NCI-H748 treated with DMSO at 0.1 percent for 48 hours (cell line): Measurements from ENCODE around the gene PTPRG.
"Not testable (repeated sequence)": the region's sequence is repeated elsewhere in the genome, so short reads cannot be mapped to it uniquely, and the experiment has no call there.

Experiments used
- DNase-seq: peaks from one replicate; lab custom pipeline; 2025; lab: John Stamatoyannopoulos, UW

The PTPRG gene

DNA sequence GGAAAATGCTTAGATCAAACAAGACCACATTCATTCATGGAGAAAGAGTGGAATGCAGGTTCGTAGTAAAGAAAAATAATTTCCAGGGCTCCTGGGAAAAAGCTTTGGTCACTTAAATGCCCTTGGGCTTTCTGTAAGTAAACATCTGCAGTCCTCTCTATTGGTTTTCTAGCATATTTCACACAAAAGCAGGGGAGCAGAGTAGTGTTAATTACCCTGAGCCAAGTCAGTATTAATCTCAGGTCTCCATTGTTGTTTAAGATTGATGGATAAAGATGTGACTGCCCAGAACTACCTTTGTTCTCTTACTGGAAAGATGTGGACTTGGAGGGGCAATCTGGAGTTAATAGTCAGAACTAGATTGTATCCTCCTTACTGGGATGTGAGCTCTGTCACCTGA is 242.6 kb downstream of the PTPRG start:
- no peak for DNase-seq

DNA sequence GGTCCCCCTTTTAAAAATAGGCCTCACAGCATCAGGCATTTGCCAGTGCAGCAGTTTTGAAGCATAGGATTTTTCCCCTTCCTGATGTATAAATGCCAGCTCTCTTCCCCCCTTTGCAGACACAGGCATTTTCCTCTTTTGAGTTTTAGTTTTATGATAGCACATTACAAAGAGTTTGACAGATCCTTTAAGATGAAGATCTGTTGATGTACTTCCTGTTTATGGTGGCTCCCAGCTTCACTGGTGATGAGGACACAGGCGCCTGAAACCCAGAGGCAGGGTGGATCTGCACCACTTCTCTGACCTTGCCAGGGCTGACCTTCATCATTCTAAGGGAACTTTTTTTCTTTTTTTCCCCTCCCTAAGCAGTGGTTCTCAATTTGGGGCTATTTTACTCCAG is 243.4 kb downstream of the PTPRG start:
- no peak for DNase-seq

DNA sequence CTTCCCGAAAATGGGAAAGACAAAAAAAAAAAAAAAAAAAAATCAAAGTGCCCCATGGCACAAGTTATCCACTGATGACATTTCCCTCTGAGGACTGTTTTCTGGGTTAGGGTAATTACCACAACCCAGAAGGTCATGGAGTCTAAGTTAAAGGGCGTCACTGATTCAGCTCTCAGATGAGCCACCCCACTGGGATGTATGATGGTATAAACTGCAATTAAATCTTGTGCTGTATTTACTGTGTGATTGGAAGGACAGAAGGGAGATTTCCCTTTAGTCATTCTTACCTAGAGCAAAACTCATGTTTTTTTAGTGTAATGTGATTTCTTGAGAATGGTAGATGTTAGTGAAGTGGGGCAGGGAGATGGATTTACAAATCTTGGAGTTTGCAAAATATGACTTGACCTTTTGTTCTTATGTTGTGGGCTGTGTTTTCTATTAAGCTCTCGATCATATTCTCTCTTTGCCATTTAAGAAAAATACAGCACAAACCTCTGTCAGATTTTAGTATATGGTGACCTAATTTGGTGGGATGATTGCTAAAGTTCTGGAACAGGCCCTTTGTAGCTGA is 244.2 kb downstream of the PTPRG start:
- no peak for DNase-seq

DNA sequence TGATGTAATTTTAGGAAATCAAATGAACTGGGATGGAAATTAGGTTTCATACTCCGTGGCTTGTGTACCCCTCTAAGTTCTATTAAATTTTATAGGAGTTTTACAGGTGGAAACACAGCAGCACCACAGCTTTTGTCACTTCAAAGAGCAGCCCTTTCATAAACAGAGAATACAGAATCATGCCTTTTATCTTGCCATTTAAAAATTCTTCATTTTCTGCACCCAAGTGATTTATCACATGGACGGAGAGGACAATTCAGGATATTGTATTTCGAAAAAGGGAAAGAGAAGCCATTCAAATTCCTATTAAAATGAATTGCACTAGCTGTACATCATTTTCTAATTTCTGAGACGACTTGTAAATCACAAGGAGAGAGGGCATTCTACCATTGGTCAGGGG is 245.4 kb downstream of the PTPRG start:
- no peak for DNase-seq

DNA sequence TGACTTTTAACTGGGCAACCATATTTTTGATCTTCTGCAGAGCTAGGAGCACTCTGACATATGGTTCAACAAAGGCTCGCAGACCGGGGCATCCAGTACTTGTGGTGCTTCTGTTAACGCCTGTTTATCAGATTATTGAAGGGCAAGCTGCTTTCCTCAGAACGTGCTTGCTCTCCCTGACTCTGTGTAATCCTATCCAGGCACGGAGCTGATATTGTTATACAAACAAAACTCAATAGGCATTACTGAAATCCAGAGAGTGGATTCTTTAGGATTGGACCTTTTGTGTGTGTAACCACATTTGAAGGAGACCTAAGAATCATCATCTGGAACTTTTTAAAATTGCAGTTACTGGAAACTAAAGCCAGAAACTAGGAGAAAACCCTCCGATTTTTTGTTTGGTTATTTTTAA is 246.5 kb downstream of the PTPRG start:
- DNase-seq = no peak

DNA sequence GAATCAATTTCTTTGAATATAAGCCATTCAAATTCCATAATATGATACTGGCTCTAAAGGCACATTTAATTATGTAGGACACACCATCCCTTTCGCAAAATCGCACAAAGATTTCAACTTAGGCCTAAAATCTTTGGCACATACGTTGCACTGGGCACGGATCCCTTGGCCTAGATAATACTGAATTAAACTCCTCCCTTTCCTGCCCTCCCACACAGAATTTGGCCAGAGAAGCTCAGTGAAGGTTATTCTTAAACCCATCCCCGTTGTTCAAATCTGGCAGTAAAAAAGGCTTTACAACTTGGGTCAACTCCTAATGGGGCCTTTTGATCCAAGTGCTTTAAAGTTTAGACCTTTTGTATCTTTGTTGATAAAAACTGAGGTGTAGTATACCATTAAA is 247.2 kb downstream of the PTPRG start:
- no peak for DNase-seq

DNA sequence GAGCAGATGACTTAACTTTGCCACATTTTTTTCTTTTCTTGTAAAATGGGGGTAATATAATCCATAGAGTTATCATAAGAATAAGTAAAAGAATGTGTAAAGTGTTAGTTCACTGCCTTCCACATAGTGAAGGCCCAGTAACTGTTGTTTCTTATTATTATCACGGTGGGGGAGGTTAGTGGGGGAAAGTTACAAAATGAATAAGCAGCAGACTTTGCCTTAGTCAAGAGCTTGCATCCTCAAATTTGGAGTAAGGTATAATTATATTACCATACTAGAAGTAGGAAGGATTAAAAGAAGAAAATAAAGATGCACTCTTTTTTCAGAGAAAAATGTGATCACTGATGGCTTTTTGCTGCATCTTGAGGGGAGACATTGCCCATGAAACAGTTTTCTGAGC is 247.6 kb downstream of the PTPRG start:
- no peak for DNase-seq

DNA sequence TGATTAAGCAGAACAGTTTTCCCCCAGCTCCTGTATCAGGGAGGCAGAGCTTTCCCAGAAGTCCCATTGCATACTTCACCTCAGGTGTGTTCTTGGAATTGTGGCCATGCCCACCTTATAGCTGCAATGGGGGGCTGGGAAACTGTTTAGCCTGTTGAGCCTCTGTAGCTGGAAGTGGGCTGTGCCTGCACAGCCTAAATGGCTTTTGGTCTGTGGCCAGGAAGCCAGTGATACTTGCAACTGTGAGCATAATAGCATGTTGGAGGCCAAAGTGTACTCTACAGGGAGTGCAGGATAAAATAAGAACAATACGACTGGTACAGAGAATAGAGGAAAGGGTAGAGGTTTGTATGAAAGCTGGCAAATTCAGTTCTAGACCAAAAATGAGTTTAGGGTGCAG is 248.5 kb downstream of the PTPRG start:
- no peak for DNase-seq

DNA sequence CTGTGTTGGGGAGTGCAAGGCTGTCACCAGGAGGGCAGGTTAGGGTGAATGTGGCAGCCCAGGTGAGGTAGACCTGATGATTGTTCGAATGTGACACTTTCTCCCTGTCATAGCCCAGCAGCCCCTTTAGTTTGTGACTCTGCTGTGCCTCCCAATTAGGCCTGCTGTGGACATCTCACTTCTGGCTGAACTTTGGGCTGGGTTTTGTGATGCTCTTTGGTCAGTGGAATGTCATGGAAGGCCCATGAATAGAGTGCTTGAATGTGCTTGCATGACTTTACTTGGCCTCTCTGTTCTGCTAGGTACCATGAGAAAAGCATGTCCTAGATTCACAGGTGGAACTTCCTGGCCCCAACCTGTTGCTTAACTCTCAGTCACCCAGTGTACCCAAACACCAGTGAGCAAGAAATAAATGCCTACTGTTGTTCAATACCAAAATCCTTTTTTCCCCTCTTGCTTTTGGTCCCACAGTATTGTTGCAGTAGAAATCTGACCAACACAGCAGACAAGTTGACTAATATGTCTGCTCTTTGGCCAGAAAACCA is 249.7 kb downstream of the PTPRG start:
- no peak for DNase-seq

DNA sequence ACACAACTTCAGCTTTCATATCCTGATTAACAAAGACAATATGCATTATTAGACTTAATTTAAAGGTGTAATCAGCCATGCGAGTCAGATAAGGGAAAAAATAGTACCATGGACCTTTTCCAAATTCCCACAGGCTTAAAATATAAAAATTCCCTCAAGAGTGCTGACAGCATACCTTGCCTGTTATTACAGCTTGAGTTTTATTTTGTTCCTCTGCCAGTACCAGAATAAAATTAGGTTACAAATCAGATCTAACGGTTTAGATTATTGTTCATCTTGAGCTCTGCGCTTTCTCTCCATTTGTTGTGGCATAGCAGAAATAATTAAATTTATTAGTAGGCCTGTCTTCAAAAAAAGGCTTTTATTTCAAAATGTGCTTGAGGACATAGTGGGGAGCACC is 250.3 kb downstream of the PTPRG start:
- DNase-seq = no peak

DNA sequence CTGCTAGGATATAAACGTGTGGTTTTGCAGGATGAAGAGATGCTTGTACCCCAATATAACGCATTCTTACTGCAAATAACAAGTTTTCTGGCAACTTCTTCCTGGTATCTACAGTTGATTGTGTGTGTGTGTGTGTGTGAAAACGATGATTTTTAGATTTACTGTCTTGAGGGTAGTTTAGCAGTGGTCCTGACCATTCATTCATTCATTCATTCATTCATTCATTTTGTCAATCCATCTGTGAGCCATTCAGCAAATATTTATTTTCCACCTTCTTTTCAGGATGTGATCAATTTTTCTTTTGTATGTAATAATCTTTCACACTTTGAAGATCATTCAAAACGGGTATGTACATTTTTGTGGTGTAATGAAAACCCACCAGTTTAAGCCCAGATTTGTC is 250.7 kb downstream of the PTPRG start:
- DNase-seq = no peak

DNA sequence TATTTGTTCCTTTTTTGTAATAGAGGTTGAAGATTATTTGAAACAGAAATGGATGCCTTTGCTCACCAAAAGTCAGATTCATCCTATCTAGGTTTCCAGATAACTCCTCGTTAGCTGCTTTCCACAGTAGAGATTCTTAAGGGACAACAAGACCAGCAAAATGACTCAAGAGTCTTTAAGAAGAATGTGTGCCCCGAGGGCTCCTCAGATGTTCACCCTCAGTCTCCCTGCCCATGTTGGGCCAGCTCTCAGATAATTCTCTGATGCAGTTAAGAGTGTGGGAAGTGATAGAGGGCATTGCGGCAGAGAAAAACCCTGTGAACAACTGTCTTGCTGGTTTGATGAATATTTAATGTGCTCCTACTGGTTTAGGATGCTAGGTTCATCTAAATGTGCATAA is 251.1 kb downstream of the PTPRG start:
- DNase-seq = no peak

DNA sequence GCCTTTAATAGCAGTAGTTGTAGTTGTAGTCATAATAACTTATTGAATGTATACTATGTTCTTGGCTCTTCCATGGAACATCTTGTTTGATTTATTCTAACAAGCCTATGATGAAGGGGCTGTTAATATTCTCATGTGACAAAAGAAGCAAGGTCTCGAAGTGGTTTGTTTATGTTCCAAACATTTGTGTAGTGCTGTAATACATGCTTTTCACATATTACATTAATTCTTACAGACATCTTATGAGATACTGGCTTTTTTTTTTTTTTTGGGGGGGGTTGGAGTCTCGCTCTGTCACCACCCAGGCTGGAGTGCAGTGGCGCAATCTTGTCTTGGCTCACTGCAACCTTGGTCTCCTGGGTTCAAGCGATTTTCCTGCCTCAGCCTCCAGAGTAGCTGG is 252.3 kb downstream of the PTPRG start:
- DNase-seq = no peak

DNA sequence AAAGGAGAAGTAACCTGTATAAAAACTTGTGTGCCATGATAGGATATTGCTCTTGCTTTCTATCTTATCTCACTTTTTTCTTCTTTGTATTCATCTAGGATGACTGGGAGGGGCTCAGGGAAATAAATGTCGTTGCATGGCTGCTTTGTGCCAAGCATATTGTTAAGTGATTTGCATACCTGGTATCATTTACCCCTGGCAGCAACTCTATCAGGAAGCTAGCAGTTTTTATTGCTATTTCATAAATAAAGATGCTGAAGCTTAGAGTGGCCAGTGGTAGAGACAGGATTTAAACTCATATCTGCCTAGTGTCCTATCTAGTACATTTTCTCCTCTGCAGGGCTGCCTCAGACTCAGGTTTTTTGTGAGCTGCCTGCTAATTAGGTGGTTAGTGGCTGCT is 253.3 kb downstream of the PTPRG start:
- DNase-seq = no peak

DNA sequence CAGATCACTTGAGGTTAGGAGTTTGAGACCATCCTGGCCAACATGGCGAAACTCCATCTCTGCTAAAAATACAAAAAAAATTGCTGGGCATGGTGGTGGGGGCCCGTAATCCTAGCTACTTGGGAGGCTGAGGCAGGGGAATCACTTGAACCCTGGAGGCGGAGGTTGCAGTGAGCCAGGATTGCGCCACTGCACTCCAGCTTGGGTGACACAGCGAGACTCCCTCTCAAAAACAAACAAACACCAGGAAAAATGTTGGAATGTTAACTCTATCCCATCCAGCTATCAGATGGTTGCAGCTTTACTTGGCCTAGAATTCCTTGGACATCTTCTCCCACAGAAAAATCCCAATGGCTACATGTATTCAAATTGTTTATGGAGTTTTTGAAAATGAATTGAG is 254.9 kb downstream of the PTPRG start:
- DNase-seq = not testable (repeated sequence)

DNA sequence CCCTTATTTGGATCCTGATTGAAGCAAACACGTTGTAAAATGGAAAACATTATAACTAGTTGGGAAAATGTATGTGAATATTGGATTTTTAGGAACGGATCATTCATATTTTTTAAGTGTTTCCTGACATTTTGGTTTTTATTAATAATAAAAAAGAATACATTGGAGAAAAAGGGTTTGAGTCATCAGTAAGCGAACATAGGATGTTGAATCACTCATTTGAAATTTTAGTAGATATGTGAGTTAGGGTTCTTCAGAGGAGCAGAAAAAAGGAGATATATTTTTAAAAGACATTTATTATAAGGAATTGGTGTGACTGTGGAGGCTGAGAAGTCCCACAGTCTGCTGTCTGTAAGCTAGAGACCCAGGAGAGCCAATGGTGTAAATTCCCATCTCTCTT is 258.5 kb downstream of the PTPRG start:
- DNase-seq = no peak

DNA sequence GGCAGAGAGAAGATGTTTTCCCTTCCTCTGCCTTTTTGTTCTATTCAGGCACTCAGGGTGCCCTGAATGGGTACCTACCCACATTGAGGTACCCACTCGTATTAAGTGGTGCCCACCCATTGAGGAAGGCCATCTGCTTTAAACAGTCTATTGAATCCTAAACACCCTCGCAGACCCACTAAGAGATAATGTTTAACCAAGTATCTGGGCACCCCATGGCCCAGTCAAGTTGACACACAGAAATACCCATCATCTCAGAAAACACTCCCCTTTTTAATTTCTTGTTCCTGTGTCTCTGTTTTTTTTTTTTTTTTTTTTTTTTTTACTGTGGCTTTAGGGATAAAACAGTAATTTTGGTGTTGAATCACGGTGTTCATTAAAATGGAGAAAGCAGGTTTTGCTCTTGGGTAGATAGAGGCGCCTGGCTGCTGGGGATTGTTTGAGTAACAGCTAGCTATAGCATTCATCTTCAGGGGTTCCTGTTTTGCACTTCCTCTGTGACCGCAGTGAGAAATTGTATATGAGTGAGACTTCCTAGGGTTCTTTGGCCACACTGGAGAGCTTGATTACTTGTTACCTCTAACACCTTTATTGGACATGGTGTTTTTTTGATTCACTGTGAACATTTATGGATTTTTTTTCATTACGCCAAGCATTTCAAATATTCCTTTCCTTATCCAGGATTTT is 259.1 kb downstream of the PTPRG start:
- no peak for DNase-seq

DNA sequence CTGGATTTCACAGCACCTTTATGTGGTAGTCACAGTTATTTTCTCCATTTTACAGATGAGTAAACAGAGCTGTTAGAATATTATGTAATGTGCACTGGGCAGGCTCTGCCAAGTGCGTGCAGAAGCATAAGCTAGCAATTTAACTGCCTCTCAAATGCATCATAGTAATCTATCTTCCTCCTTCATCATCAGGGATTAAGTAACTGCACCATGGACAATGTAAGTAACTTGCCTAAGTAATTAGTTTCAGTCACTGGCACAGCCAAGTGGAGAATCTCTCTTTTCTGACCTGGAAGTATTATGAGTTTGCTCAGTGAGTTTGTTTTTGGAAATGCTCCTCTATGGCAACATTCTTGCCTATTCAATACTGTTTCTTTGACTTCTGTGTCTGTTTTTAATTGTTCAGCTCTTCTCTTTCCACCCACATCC is 260.5 kb downstream of the PTPRG start:
- DNase-seq = no peak

DNA sequence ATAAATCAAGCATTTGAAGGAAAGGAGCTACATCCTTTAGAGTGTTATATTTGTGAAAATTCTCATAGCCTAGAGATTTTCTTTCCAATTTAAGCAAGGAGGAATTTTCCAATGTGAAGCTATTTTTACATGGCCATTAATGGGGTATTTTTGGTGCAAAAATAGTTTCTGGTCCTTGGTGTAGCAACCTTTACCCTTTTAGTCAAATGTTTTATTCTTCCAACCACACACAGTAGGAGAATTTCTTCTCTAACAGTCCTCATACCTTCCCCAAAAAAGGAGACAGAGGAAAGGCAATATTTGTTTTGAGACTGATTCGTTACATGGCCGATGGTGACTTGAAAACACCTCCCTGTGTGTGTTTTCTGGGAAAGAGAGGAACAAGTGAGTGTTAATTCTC is 261.2 kb downstream of the PTPRG start:
- DNase-seq = no peak

DNA sequence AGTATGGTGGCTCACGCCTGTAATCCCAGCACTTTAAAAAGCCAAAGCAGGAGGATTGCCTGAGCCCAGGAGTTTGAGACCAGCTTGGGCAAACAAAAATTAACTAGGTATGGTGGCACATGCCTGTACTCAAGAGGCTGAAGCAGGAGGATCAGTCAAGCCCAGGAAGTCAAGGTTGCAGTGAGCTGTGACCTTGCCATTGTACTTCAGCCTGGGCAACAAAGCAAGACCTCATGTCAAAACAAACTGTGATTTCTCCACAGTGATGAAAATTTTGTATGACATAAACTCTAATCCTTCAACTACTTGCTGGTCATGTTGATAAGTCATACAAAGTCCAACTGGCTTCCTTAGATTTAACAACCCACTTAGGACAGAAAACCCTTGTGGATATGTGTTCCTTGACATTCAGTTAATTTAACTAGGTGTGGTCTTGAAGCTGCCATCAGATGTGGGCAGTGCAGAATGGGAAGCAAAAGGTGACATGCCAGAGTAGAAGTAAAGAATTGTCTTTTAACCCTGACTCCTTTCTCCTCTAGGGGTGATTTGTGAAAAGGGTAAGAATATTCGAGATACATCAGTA is 263.3 kb downstream of the PTPRG start:
- DNase-seq = no peak

DNA sequence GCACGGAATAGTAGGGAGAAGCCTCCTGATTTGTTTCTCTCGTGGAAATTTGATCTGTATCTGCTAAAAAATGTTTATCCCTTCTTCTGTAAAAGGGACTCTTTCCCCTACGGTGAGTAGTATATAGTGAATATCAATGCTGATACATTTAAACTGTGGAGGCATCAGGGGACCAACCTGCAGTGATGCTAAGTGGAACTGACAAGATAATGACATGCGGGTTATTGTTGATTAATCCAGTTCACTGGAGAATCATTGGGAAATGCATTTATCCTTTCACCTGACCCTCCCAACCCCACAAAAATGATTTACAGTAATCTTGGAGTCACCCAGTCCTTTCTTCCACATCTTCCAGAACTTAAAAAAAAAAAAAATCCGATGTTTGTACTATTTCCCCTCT is 264.8 kb downstream of the PTPRG start:
- DNase-seq = no peak

DNA sequence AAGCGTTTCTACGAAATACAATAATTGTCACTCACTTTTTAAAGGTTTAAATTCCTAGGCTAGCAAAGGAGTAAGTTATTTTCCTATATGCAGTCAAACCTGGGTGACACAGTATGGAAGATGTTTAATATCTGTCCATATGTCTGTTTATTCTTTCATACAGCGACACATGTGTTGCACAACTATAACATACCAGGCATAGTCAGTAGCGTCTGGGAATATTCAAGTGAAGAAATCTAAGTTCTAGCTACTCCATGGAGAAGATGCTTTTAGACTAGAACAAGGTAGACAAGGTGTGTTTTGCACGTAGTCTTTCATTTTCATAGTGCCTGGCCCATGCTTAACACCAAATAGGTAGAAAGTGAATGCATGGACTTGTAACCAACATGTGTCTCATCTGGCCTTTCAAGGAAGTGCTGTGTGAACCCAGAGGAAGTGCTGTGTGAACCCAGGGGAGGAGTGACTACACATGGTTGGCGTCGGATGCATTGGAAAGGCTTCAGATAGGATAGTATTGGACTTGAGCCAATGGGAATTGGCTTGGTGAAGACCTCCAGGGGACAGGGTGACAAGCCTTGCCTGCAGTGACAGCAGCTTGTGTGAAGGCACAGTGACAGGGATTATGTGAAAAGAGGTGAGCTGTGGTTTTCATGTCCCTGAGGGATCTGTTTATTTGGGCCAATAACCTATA is 267.0 kb downstream of the PTPRG start:
- no peak for DNase-seq
